ENCODE results near the gene RNU6-7. TPM values are rescaled to one million over a fixed set of nuclear protein-coding genes. Genes with fewer than 3 reads are reported as not detected.

RNU6-7 gene
- total RNA-seq, 1 donor from 2014 or later, result not detected

Other genes with a start within 250 kb of the RNU6-7 start
- 103 TPM for gene ARHGAP5, start 124.7 kb upstream of the RNU6-7 start, total RNA-seq
- not detected for gene RNU6-8, start 1.2 kb downstream of the RNU6-7 start, total RNA-seq
- gene AKAP6, start 127.3 kb downstream of the RNU6-7 start, total RNA-seq, result 1.5 TPM